Endothelial cell of umbilical vein (primary cell): ENCODE measurements around the gene ABI3BP. TPM values are rescaled to one million over a fixed set of nuclear protein-coding genes. Genes with fewer than 3 reads are reported as not detected.

Source experiments
- BruUV-seq: library from RNA; stranded (reverse); fragments of 400-500 nt; replicated peaks from 2 replicates; lab custom pipeline; 2021; lab: Mats Ljungman, UMichigan
- CTCF ChIA-PET: fragments of 300-600, 350-600 bp; sonication (Branson Sonifier 250); formaldehyde crosslinking; loops from one replicate; lab custom pipeline; 2021; ENCODE audit warnings: antibody characterized with exemption, inconsistent platforms; lab: Charles Lee
- POLR2A ChIA-PET: fragments of 300-600, 350-600 bp; sonication (Branson Sonifier 250); formaldehyde crosslinking; loops from one replicate; lab custom pipeline; 2021; ENCODE audit warnings: antibody characterized with exemption, inconsistent platforms; lab: Charles Lee
- DNase-seq: peaks from one replicate; pipeline ENCODE4 v3.0.0-alpha.2; 2011; ENCODE audit warnings: low read depth, low spot score
- FAIRE-seq: peaks from 2 replicates; lab custom pipeline; 2011; peaks lifted over from hg19 to GRCh38; lab: Jason Lieb, UNC
- H2AFZ ChIP-seq: 2 replicates; pipeline ENCODE4 v1.6.0; 2012; ENCODE audit warnings: low read depth, low read length, control low read depth, inconsistent platforms
- H3K27ac ChIP-seq: 2 replicates; pipeline ENCODE4 v1.5.1; 2011; ENCODE audit warnings: low read depth, mild to moderate bottlenecking, control low read depth, low read length, moderate library complexity; ENCODE audit not compliant: insufficient read depth
- H3K27me3 ChIP-seq, 2 experiments: 2 replicates each; pipeline versions ENCODE4 v1.6.0 to v1.6.1; 2011; ENCODE audit warnings: low read length in 2 of 2, mixed read lengths in 1 of 2; ENCODE audit not compliant: control insufficient read depth in 2 of 2, insufficient read depth in 2 of 2
- H3K36me3 ChIP-seq, 2 experiments: 2 replicates in 1 of 2; 3 replicates in 1 of 2; pipeline ENCODE4 v1.5.1; 2011; ENCODE audit warnings: low read length in 2 of 2, mild to moderate bottlenecking in 1 of 2, moderate library complexity in 1 of 2; ENCODE audit not compliant: control insufficient read depth in 2 of 2, insufficient read depth in 2 of 2; ENCODE audit errors: extremely low read depth in 1 of 2
- H3K4me1 ChIP-seq: 3 replicates; pipeline ENCODE4 v1.5.1; 2011; ENCODE audit warnings: mild to moderate bottlenecking, low read length; ENCODE audit not compliant: control insufficient read depth, insufficient read depth; ENCODE audit errors: extremely low read depth
- H3K4me2 ChIP-seq: 2 replicates; pipeline ENCODE4 v1.6.1; 2011; ENCODE audit warnings: low read length, control low read depth, mixed read lengths; ENCODE audit not compliant: insufficient read depth
- H3K4me3 ChIP-seq, 3 experiments: fragments of 200-600 bp in 1 of 3; sonication (generic), shearing (Covaris generic) in 1 of 3; replicated peaks in 1 of 3; 2 replicates each; pipeline ENCODE4 v1.5.1; 2011 to 2016; ENCODE audit warnings: control low read depth in 3 of 3, low read length in 3 of 3, mild to moderate bottlenecking in 2 of 3, inconsistent platforms in 1 of 3, low read depth in 1 of 3, moderate library complexity in 1 of 3; ENCODE audit not compliant: insufficient read depth in 1 of 3
- H3K79me2 ChIP-seq: 2 replicates; pipeline ENCODE4 v1.6.0; 2012; ENCODE audit warnings: low read length, inconsistent platforms; ENCODE audit not compliant: control insufficient read depth, insufficient read depth
- H3K9ac ChIP-seq: replicated peaks from 2 replicates; pipeline ENCODE3; 2011; ENCODE audit warnings: low read length, control low read depth; ENCODE audit not compliant: insufficient read depth; ENCODE audit errors: extremely low read depth
- H3K9me1 ChIP-seq: replicated peaks from 3 replicates; pipeline ENCODE4 v1.6.0; 2011; ENCODE audit warnings: mild to moderate bottlenecking, low read length; ENCODE audit not compliant: control insufficient read depth, insufficient read depth; ENCODE audit errors: extremely low read depth
- H3K9me3 ChIP-seq: replicated peaks from 2 replicates; pipeline ENCODE4 v1.5.1; 2012; ENCODE audit warnings: low read length, inconsistent platforms; ENCODE audit not compliant: control insufficient read depth, insufficient read depth
- H4K20me1 ChIP-seq: replicated peaks from 2 replicates; pipeline ENCODE3; 2011; ENCODE audit warnings: mild to moderate bottlenecking, low read length; ENCODE audit not compliant: control insufficient read depth, insufficient read depth; ENCODE audit errors: extremely low read depth
- CTCF ChIP-seq, 2 donors: IDR thresholded peaks; 1 replicate in 1 of 2; 2 replicates in 1 of 2; pipeline ENCODE4 v1.5.1; 2011; ENCODE audit warnings: low read length in 2 of 2, mild to moderate bottlenecking in 2 of 2, moderate library complexity in 2 of 2, control low read depth in 1 of 2, inconsistent platforms in 1 of 2, low read depth in 1 of 2; ENCODE audit not compliant: insufficient read depth in 1 of 2; ENCODE audit errors: extremely low read depth in 1 of 2
- EZH2 ChIP-seq: IDR thresholded peaks from 2 replicates; pipeline ENCODE4 v1.6.1; 2012; ENCODE audit warnings: borderline replicate concordance, low read depth, mild to moderate bottlenecking, moderate library complexity, low read length, inconsistent platforms; ENCODE audit not compliant: severe bottlenecking
- FOS ChIP-seq: IDR thresholded peaks from 2 replicates; pipeline ENCODE4 v1.6.1; 2011; ENCODE audit warnings: mild to moderate bottlenecking, low read length, moderate library complexity, borderline replicate concordance; ENCODE audit not compliant: insufficient read depth
- GATA2 ChIP-seq: IDR thresholded peaks from 2 replicates; pipeline ENCODE4 v1.7.0; 2011; ENCODE audit warnings: low read depth, mild to moderate bottlenecking, moderate library complexity, mixed read lengths, low read length; ENCODE audit not compliant: insufficient read length, insufficient read depth
- JUN ChIP-seq: IDR thresholded peaks from 2 replicates; pipeline ENCODE4 v1.6.1; 2011; ENCODE audit warnings: borderline replicate concordance, low read depth; ENCODE audit not compliant: insufficient read length, insufficient read depth
- MAX ChIP-seq: IDR thresholded peaks from 2 replicates; pipeline ENCODE4 v1.6.1; 2011; ENCODE audit not compliant: insufficient read depth, insufficient read length
- MYC ChIP-seq: IDR thresholded peaks from one replicate; pipeline ENCODE4 v1.6.1; 2011; ENCODE audit warnings: mild to moderate bottlenecking, low read depth, low read length
- POLR2A ChIP-seq: IDR thresholded peaks from 2 replicates; pipeline ENCODE4 v1.6.1; 2012; ENCODE audit warnings: low read depth, mild to moderate bottlenecking, control low read depth, low read length
- POLR2AphosphoS5 ChIP-seq: IDR thresholded peaks from 2 replicates; pipeline ENCODE4 v1.6.1; 2012; ENCODE audit warnings: low read depth, mild to moderate bottlenecking, control low read depth, low read length, moderate library complexity; ENCODE audit not compliant: insufficient read depth
- dilution Hi-C: fragments of 300-500 bp; cut with MboI; formaldehyde crosslinking; loops from one replicate; pipeline ENCODE4 v1.15.0; 2019; ENCODE audit warnings: low sequenced_read_pairs; ENCODE audit not compliant: extremely low pct_ligation_motif_present
- intact Hi-C: fragments of 100-400 bp; cut with micrococcal nuclease; formaldehyde crosslinking; loops from one replicate; pipeline ENCODE4 v1.10.0; 2022
- polyA plus RNA-seq, 4 experiments: library from polyadenylated mRNA; depleted of rRNA in 3 of 4; stranded (reverse) in 3 of 4; unstranded in 1 of 4; fragments of >200 nt; gene quantifications; 2 replicates each; pipeline versions ENCODE4 v1.2.1 to v1.2.3, GENCODE V29; 2011 to 2012; ENCODE audit warnings: missing spikeins in 1 of 4
- total RNA-seq: library from RNA; stranded (reverse); gene quantifications from 2 replicates; pipeline ENCODE4 v1.2.3, GENCODE V29; 2021

ABI3BP gene
- total and polyA plus RNA-seq, 2 donors (not counting 3 experiments of a cell fraction or from before 2014, with no cell fraction given): 78.1 to 106 TPM

- TF ChIP-seq MAX (no peak), FOS (no peak), POLR2AphosphoS5 (no peak), POLR2A (no peak), EZH2 (no peak), JUN (no peak), MYC (no peak), CTCF (IDR thresholded peaks at IDR 0.05; ENCODE audit: extremely low read depth in 1 of 2, insufficient read depth in 1 of 2, low read depth in 1 of 2, low read length in 2 of 2) (no peak), GATA2 (no peak)
- ChIA-PET CTCF (interaction anchor here (1.1 to 2.4 kb wide), 4 partner anchors 10 to 442 kb away, joined by 3 to 6 read pairs (median 3); no protein-coding TSS in a partner anchor), POLR2A (no interaction called here)
- Histone ChIP-seq H3K27ac (no peak overlapping the region), H3K9me1 (no peaks in the 10 kb centered on the region), H3K9ac (no peak overlapping the region), H3K4me1 (no peaks in the 10 kb centered on the region), H3K9me3 (no peaks in the 10 kb centered on the region), H3K36me3 (peaks cover 8 to 21% of the 10 kb centered on the region in 2 experiments), H3K4me3 (no peak overlapping the region), H3K79me2 (no peaks in the 10 kb centered on the region), H3K27me3 (no peaks in the 10 kb centered on the region), H4K20me1 (no peaks in the 10 kb centered on the region), H2AFZ (no peak overlapping the region), H3K4me2 (no peak overlapping the region)
- intact Hi-C loops: loop anchor here (5.0 kb wide), 1 partner anchor 443 kb away; no protein-coding TSS in a partner anchor
- DNase-seq: no peak
- dilution Hi-C loops: no loop called here
- FAIRE-seq: no peak
- no TSS peak for BruUV-seq
These were observed 239.4 kb downstream of the ABI3BP start for GRCh38 chr3:100753846-100754245.
